Coronary artery (tissue), 2 donors: ENCODE results near the gene MS4A10.

Experiments
- DNase-seq: peaks from one replicate; pipeline ENCODE4 v3.0.0-alpha.2; 2017; ENCODE audit warnings: low spot score
- H3K27ac ChIP-seq, 2 donors: fragments of 200-600 bp; sonication (generic); one replicate each; pipeline ENCODE4 v1.5.1; 2016 to 2019
- H3K4me3 ChIP-seq: fragments of 200-600 bp; sonication (generic); 2 replicates; pipeline ENCODE4 v1.5.1; 2016; ENCODE audit warnings: mild to moderate bottlenecking, moderate library complexity
- CTCF ChIP-seq: fragments of 200-600 bp; sonication (generic); IDR thresholded peaks from one replicate; pipeline ENCODE4 v1.5.1; 2019; ENCODE audit warnings: antibody characterized with exemption

MS4A10 gene

DNA sequence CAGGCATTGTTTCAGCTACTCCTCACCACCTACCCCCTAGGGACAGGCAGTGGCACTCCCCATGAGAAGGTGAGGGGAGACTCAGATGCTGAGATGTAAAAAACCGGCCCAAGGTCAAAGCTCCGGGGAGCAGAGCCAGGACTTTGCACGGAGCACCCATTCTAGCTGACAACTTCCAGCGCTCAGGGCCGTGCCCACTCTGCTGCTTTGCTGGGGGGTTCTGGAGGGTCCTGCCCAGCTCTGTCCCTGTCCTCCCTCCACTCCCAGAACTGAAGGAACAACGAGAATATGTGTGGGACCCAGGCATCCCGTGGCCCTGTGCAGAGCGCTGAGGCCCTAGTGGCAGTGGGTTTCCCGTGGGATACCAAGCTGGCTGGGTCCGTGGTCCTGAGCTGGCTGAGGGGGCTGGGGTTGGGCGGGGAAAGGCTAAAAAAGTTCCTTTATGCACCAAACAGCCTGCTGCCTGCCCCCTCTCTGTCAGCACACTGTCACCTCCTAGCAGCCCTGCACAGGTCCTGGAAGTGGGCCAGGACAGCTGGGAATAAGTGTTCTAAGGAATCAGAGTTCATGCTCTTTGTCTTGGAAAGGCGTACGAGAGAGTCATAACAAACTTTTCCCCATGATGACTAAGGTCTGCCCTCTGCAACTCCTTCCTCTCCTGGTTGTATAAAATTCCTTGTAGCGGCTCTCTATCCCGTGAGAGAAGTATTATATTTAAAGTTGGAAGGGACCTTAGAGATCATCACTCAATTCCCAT, 1.9 kb downstream of the MS4A10 start:
- no peak overlapping the region for H3K4me3 ChIP-seq
- no peak for TF ChIP-seq CTCF
- no peak overlapping the region for H3K27ac ChIP-seq
- DNase-seq: no peak

GRCh38 chr11:60788401-60789125, 3.4 kb downstream of the MS4A10 start:
- Histone ChIP-seq H3K4me3 (no peak overlapping the region), H3K27ac (no peak overlapping the region)
- TF ChIP-seq CTCF: no peak
- no peak for DNase-seq

- DNase-seq: no peak
- H3K27ac ChIP-seq: no peak overlapping the region
- no peak overlapping the region for H3K4me3 ChIP-seq
- no peak for TF ChIP-seq CTCF
Observed at GRCh38 chr11:60790726-60791125, 5.6 kb downstream of the MS4A10 start.

DNA sequence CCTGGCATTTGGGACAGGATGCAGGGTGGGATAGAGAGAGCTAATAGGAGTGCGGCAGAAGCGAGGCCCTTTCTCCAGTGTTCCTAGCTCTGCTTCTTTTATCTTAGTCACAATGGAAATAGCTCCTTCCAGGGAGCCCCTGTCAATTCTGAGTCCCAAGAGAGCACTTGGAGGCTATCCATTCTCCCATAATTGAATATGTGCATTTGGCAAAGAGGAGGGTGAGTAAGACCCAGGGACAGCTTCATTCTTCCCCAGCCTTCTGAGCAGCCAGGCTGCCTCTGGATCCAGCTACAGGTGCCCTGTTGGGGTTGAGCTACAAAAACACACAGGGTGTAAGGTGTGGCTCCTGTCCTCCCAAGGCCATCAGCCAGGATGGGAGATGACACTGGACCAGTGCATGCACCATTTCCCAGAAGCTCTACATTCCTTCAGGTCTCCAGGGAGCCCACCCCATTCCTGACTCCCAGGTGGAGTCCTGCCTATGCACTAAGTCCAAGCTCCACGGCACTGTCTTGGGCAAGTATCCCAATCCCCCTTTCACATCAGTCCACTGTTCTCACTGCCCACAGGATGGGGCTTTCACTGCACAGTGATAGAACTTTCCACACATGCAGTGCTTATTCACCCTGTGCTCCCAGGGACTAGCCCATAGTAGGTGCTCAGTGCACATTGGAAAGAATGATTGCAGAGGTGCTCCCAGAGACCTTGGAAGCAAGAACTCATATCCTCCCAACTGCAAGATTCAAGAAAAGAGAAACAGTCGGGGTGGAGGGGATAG, 6.2 kb downstream of the MS4A10 start:
- H3K27ac ChIP-seq: no peak overlapping the region
- DNase-seq: no peak
- no peak for TF ChIP-seq CTCF
- H3K4me3 ChIP-seq: no peak overlapping the region

GRCh38 chr11:60792521-60792920, 7.4 kb downstream of the MS4A10 start:
- TF ChIP-seq CTCF: no peak
- Histone ChIP-seq H3K27ac (no peak overlapping the region), H3K4me3 (no peak overlapping the region)
- DNase-seq: no peak

DNA sequence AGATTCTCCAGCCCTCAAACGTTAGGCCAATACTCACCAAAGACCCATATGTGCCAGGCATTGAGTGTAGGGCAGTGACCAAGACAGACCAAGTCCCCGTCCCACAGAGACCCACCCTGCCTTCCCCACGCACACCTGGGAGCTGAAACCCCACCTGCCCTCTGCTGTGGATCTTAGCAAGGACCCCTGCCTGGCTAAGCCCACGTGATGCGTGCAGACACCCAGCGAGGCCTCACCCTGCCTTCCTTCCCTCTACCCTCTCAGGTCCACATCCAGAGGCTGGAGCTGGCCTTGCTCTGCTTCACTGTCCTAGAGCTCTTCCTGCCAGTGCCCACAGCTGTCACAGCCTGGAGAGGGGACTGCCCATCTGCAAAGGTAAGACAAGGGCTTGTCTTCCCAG, 10.2 kb downstream of the MS4A10 start:
- Histone ChIP-seq H3K4me3 (no peak overlapping the region), H3K27ac (no peak overlapping the region)
- no peak for TF ChIP-seq CTCF
- DNase-seq: no peak
